Activated B cell treated with CpG ODN at 0.5 μM for 24 hours (primary cell): ENCODE results near the gene SLC8A3. TPM values are rescaled to one million over a fixed set of nuclear protein-coding genes. Genes with fewer than 3 reads are reported as not detected.

ENCODE experiments used
- ATAC-seq: fragments of 200-7000 bp; cut with Tn5 transposase; one replicate; pipeline ENCODE4 v1.10.0; 2021; ENCODE audit warnings: low read depth, mild to moderate bottlenecking, moderate library complexity
- CTCF ChIA-PET: fragments of 350-600 bp; sonication (Branson Sonifier 250); formaldehyde crosslinking; loops from one replicate; lab custom pipeline; 2021; ENCODE audit warnings: antibody characterized with exemption; lab: Charles Lee
- POLR2A ChIA-PET: fragments of 350-600 bp; sonication (Branson Sonifier 250); formaldehyde crosslinking; loops from one replicate; lab custom pipeline; 2021; ENCODE audit warnings: antibody characterized with exemption; lab: Charles Lee
- DNase-seq: peaks from one replicate; pipeline ENCODE4 v3.0.0; 2022
- H3K27ac Mint-ChIP-seq: one replicate; pipeline ENCODE4 v1.8.0; 2020; ENCODE audit warnings: mixed read lengths
- H3K27me3 Mint-ChIP-seq: one replicate; pipeline ENCODE4 v1.8.0; 2021; ENCODE audit warnings: mixed read lengths
- H3K36me3 Mint-ChIP-seq: one replicate; pipeline ENCODE4 v1.8.0; 2021; ENCODE audit warnings: low read depth, mixed read lengths
- H3K4me1 Mint-ChIP-seq: one replicate; pipeline ENCODE4 v1.8.0; 2021; ENCODE audit warnings: mixed read lengths
- H3K4me3 Mint-ChIP-seq: one replicate; pipeline ENCODE4 v1.8.0; 2020; ENCODE audit warnings: mild to moderate bottlenecking, mixed read lengths
- H3K9me3 Mint-ChIP-seq: one replicate; pipeline ENCODE4 v1.8.0; 2020; ENCODE audit warnings: mixed read lengths
- intact Hi-C: fragments of 100-400 bp; cut with micrococcal nuclease; formaldehyde crosslinking; loops from one replicate; pipeline ENCODE4 v1.15.1; 2024
- total RNA-seq: library from RNA; stranded (reverse); gene quantifications from 2 replicates; pipeline ENCODE4 v1.2.3, GENCODE V29; 2022
- TF ChIP-seq, protein P1 (sequence below): fragments of 200-600 bp; IDR thresholded peaks from one replicate; pipeline ENCODE4 v1.8.0; 2022; ENCODE audit warnings: antibody characterized with exemption, mild to moderate bottlenecking

The SLC8A3 gene
- total RNA-seq, 1 donor from 2014 or later: 0.13 TPM

DNA sequence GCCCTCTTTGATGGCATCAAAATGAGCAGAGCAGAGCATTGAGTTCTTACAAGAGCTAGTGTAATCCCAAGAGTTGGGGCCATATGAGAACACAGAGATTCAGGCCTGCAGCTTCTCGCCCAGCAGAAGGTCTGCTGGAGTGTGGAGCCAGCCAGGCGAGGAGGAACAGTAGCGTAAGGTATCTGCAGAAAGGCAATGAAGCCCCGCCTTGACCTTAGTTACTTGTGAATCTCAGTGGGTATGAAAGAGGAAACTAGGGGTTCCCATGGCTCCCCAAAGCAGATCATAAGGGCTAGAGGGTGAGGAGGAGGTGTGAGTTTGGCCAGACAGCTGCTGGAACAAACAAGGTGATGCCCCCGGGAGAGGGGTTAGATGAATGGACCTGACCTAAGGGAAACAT, 49.4 kb downstream of the SLC8A3 start:
- H3K4me3 Mint-ChIP-seq: no peak overlapping the region
- DNase-seq (no peak), ATAC-seq (no peak)
- TF ChIP-seq, protein P1, sequence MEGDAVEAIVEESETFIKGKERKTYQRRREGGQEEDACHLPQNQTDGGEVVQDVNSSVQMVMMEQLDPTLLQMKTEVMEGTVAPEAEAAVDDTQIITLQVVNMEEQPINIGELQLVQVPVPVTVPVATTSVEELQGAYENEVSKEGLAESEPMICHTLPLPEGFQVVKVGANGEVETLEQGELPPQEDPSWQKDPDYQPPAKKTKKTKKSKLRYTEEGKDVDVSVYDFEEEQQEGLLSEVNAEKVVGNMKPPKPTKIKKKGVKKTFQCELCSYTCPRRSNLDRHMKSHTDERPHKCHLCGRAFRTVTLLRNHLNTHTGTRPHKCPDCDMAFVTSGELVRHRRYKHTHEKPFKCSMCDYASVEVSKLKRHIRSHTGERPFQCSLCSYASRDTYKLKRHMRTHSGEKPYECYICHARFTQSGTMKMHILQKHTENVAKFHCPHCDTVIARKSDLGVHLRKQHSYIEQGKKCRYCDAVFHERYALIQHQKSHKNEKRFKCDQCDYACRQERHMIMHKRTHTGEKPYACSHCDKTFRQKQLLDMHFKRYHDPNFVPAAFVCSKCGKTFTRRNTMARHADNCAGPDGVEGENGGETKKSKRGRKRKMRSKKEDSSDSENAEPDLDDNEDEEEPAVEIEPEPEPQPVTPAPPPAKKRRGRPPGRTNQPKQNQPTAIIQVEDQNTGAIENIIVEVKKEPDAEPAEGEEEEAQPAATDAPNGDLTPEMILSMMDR: no peak
- intact Hi-C loops: no loop called here
- H3K4me1 Mint-ChIP-seq: peaks cover 3% of the 10 kb centered on the region
- H3K27ac Mint-ChIP-seq: no peak overlapping the region
- ChIA-PET POLR2A (no interaction called here), CTCF (no interaction called here)
- no peaks in the 10 kb centered on the region for H3K36me3 Mint-ChIP-seq
- H3K27me3 Mint-ChIP-seq: peaks cover 6% of the 10 kb centered on the region
- H3K9me3 Mint-ChIP-seq: no peaks in the 10 kb centered on the region

DNA sequence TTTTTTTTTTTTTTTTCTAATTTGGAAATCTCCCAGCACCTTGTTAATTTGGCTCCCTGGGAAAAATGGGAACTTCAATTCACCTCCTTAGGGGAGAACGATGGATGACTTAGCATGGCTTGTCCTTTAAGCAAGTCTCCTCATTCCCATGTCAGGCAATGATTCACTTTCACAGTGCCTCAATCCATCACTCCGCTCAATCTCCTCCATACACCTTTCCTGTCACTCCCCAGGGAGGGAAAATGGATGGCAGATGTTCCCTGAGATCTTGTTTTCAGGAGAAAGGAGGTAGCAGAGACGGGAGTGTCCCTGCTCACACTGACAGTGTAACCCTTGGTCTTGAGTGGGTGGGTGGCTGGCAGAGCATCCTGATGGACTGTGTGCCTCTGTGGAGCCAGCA, 51.0 kb downstream of the SLC8A3 start:
- intact Hi-C loops: no loop called here
- no peaks in the 10 kb centered on the region for H3K36me3 Mint-ChIP-seq
- DNase-seq (no peak), ATAC-seq (no peak)
- H3K4me3 Mint-ChIP-seq: no peak overlapping the region
- no peaks in the 10 kb centered on the region for H3K9me3 Mint-ChIP-seq
- peaks cover 3% of the 10 kb centered on the region for H3K4me1 Mint-ChIP-seq
- no peak overlapping the region for H3K27ac Mint-ChIP-seq
- CTCF ChIA-PET: no interaction called here
- TF ChIP-seq, protein P1: no peak
- POLR2A ChIA-PET: no interaction called here
- peaks cover 7% of the 10 kb centered on the region for H3K27me3 Mint-ChIP-seq

DNA sequence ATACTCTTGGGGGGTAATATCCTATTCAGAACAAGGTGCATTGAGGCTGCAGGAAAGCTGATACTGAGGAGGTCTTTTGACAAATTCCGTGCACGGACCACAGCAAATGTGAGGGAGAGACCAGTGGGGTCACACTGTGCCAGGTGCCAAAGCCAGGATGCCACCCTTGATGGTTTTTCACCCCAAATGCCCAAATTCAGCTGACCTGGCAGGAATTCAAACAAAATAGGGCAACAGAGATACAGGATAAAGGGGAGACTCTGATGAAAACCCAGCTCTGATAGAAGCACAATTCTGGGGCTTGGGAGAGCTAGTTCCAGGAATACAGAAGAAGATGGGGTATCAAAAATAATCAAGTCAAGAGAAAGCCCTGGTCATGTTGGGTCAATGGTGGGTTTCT, 55.3 kb downstream of the SLC8A3 start:
- ChIA-PET POLR2A (no interaction called here), CTCF (no interaction called here)
- no peak overlapping the region for H3K27ac Mint-ChIP-seq
- intact Hi-C loops: no loop called here
- TF ChIP-seq, protein P1: no peak
- H3K36me3 Mint-ChIP-seq: no peaks in the 10 kb centered on the region
- no peaks in the 10 kb centered on the region for H3K4me1 Mint-ChIP-seq
- DNase-seq (no peak), ATAC-seq (no peak)
- H3K9me3 Mint-ChIP-seq: no peaks in the 10 kb centered on the region
- peaks cover 7% of the 10 kb centered on the region for H3K27me3 Mint-ChIP-seq
- H3K4me3 Mint-ChIP-seq: no peak overlapping the region

DNA sequence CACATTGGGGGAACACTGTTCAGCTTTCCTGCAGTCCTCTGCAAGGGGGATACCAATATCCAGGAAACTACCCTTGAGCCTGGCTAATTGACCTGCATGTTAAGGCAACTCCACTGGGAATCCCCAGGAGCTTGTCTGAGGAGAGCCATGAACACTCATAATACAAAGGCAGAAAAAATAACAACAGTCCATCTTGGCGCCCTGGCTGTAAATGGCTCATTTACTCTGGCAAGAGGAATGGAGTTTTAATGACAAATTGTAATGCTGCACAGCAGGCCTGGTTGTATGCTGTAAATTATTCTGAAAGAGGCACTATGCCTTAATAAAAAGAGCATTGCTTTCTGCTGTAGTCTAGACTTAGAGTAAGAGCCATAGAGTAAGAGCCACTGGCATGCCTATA, 58.3 kb downstream of the SLC8A3 start:
- ChIA-PET CTCF (no interaction called here), POLR2A (no interaction called here)
- H3K4me3 Mint-ChIP-seq: no peak overlapping the region
- no peak overlapping the region for H3K27ac Mint-ChIP-seq
- ATAC-seq (no peak), DNase-seq (no peak)
- intact Hi-C loops: no loop called here
- no peaks in the 10 kb centered on the region for H3K4me1 Mint-ChIP-seq
- peaks cover 6% of the 10 kb centered on the region for H3K27me3 Mint-ChIP-seq
- TF ChIP-seq, protein P1: no peak
- H3K36me3 Mint-ChIP-seq: no peaks in the 10 kb centered on the region
- no peaks in the 10 kb centered on the region for H3K9me3 Mint-ChIP-seq

DNA sequence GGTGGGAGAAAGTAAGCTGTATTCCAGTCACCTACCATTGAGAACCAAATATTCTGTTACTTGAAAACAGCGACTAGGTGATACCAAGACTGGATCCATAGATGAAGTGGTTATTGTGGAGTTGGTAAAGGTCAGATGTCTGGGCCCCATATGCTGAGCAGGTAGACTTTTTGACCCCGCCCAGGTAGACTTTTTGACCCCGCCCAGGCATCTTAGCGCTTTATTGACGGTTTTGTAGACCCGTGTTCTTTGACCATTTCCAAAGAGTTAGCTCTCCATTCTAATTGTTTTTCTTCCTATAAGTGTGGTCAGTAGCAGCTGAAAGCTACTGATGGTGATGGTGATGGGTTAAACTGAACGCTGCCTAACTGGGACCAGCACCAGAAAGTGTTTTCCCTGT, 61.6 kb downstream of the SLC8A3 start:
- Mint-ChIP-seq H3K36me3 (no peaks in the 10 kb centered on the region), H3K4me1 (no peaks in the 10 kb centered on the region), H3K27ac (no peak overlapping the region), H3K9me3 (no peaks in the 10 kb centered on the region), H3K4me3 (no peak overlapping the region), H3K27me3 (peaks cover 1% of the 10 kb centered on the region)
- CTCF ChIA-PET: no interaction called here
- POLR2A ChIA-PET: no interaction called here
- TF ChIP-seq, protein P1: no peak
- intact Hi-C loops: no loop called here
- DNase-seq (no peak), ATAC-seq (no peak)
